ENCODE measurements around the gene ZNF385C.

Gene ZNF385C

GRCh38 chr17:42124256-42124655 is 26.0 kb upstream of the ZNF385C start:
- DNase-seq: no peak

DNA sequence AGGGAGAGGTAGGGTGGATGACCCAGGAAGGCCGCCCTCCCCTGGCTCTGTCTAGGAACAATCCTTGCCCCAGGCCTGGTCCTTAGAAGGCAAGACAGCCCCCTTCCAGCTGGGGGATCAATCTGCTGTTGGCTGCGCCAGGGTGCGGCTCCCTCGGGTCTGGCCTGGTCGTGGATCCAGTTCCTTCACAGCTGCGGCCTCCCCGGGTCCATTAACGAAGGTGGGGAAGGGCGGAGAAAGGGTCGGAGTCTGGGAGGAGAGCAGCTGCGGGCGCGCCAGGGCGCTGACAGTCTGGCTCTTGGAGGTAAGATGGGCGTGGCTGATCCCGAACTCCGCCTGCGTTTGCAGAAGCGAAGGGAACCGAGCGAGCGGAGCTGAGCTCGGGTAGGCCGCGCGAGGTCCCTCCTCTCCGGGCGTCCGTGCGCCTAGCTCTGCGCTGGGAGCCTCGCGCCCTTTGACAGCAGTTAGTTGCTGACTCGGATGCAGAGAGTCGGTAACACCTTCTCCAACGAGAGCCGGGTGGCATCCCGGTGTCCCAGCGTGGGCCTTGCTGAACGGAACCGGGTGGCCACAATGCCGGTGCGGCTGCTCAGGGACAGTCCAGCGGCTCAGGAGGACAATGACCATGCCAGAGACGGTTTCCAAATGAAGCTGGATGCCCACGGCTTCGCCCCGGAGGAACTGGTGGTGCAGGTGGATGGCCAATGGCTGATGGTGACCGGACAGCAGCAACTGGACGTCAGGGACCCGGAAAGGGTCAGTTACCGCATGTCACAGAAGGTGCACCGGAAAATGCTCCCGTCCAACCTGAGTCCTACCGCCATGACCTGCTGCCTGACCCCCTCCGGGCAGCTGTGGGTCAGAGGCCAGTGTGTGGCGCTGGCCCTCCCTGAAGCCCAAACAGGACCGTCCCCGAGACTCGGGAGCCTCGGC is 24.4 kb upstream of the ZNF385C start, which contains the start of gene HSPB9:
HSPB9 (plus strand) TSS at position 434 of the 933 bp plus-strand sequence; CDS start at position 481, 47 bp downstream.
- DNase-seq: no peak

- DNase-seq: peak; percentile 72
Observed at GRCh38 chr17:42120770-42121769, 22.8 kb upstream of the ZNF385C start, which contains the start of gene KAT2A. TSS of gene KAT2A (minus strand) at chr17:42121367. CDS start at chr17:42121304, 63 bp downstream.

DNA sequence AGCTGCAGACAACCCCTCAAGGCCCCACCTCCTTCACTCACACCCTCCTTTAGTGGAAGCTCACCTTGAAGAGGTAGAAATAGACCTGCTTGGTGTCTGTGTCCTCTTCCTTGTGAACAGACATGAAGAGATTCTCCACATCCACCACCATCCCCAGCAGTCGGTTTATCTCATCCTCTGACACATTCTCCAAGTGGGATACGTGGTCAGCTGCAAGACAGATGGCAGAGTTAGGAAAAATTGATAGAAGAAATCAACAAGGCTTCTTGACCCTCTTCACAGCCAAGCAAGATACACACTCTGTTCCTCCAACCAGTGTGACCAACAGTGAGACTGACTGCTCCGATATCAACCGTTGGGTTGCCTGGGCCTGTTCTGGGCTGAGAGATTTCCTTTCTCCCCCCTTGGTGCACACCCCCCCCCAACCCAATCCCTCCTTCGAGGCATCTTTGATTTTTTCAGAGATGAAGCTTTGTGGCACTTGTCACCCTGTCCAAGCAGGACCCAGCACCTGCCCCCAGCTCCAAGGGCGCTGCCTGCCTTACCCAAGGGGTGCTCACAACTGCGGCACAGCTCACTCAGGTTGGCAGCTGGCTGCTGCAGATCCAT is 22.0 kb upstream of the ZNF385C start:
- DNase-seq: no peak

DNA sequence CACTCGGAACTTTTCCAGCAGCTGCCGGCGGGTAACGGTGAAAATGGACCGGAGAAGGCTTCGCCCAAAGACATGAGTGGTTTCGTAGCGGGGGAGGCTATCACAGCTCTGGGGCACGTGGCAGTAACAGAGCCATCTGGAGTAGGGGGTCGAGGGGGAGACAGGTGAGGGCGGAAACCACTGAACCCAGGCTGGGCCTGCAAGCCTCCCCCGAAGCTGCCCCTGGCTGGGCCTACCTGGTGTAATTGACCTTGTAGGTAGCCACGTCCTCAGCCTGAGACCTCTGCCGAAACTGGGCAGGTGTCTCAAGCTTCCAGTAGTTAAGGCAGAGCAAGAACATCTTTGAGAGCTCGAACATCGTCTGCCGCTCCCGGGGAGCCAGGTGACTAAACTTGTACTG is 21.0 kb upstream of the ZNF385C start:
- DNase-seq: no peak

DNA sequence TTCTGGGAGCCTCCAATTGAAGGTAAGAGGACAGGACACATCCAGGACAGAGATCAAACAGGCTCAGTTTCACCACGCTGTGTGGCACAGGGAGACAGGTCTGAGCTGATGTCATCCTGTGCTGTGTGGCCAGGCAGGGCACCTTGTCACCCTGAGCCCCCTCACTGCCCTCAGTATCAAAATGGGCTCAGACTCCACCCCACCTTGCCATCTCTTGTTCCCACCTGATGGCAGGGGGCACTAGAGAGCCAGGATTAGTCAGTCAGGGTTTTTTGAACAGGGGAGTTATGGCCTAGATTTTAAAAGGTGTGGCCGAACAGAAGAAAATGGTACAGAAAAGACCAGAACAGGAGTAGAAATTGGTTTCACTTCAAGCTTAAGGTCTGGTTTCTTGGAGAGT is 20.3 kb upstream of the ZNF385C start:
- peak; percentile 4 for DNase-seq

DNA sequence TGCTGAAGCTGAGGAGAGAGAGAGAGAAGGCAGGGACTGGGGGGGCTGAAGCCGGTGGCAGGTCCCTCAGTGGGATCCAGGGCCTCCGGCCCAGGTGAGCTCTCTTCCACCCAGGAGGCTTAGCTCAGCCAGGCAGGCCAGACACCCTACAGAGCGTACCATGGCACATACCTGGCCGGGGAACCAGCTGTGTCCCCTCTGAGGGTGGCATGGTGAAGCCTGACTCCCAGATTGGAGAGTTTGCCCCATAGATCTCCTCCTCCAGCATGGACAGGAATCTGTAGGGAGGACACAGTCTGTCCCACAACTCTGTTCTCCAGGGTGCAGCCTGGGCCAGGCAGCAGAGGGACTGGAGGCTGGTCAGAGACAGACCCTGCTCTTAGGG is 19.8 kb upstream of the ZNF385C start:
- DNase-seq: no peak

DNA sequence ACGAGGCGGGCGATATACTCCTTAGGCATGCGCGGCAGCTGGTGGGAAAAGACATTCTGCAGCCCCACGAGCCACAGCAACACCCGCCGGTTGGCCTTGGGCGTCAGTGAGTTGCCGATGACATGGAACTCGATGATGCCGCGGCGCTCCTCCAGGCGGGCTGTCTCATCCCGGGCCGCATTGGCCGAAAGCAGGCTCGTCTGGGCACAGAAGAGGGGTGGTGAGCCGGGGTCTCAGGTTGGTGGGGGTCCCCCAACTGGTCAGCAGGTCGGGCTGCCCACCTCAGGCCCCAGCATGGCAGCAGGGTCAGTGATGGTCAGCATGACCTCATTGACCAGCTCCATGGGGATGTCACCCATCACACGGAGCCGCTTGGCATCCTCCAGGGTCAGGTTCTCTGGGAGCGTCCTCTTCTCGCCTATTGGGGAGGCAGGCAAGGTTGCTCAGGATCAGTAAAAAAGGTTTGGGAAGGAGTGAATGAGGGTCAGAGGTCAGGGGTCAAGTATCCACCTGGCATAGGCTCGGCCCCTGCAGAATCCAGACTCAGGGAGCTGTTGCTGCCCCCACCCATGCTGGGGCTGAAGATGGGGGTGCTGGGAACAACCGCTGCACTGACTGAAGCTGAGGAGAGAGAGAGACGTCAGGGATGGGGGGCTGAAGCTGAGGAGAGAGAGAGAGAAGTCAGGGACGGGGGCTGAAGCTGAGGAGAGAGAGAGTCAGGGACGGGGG is 19.3 kb upstream of the ZNF385C start:
- DNase-seq: no peak

- DNase-seq: peak; percentile 61
Observed at GRCh38 chr17:42116705-42117396, 18.6 kb upstream of the ZNF385C start.

DNA sequence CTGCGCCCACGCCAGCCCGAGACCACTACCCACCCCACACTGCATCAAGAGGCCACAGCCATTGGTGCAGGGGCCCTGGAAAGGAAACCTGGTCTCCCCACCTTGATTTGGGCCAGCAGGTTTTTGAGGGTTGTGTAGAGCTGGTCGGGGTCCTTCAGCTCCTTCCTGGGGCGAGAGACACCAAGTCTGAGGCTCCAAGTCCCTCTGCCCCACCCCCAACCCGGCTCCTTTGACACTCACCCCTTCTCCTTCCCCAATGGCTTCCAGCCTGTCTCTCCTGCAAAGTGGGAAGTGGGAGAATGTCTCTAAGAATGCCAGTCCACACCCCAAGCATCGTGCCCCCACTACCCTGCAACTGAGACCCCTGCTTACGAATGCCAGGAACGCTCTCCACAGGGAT is 15.8 kb upstream of the ZNF385C start:
- no peak for DNase-seq

GRCh38 chr17:42113293-42114069 is 15.2 kb upstream of the ZNF385C start:
- DNase-seq: no peak

DNA sequence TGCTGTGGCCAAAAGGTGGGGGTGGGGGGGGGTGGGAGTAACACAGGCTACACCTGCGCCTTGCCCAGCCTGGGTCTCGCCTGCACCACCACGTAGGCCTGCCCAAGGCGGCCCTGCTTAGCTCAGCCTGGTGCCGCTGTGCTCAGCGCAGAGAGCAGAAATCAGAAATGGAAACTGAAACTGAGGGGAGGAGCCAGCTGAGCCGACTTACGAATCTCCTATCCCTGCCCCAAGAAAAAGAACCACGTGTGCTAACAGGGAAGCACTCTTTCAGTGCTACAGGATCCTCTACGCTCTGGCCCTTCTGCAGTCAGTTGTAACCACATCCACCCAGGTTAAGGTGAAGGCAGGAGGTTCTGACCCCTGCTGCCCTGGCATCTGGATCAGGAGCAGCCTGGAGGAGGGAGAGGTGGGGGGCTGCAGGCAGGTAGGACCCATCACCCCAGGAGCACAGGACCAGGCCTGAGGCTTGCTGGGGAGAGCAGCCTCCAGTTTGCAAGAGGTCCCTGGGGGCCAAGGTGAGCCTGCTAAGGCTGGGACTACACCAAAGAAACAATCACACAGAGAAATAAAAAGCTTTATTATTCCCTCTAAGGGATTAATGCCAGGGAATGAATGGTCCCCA is 14.4 kb upstream of the ZNF385C start, which contains the start of gene DHX58:
DHX58 (minus strand) TSS at position 163 of the 625 bp plus-strand sequence. CDS start 822 bp downstream, outside the sequence.
- no peak for DNase-seq

DNA sequence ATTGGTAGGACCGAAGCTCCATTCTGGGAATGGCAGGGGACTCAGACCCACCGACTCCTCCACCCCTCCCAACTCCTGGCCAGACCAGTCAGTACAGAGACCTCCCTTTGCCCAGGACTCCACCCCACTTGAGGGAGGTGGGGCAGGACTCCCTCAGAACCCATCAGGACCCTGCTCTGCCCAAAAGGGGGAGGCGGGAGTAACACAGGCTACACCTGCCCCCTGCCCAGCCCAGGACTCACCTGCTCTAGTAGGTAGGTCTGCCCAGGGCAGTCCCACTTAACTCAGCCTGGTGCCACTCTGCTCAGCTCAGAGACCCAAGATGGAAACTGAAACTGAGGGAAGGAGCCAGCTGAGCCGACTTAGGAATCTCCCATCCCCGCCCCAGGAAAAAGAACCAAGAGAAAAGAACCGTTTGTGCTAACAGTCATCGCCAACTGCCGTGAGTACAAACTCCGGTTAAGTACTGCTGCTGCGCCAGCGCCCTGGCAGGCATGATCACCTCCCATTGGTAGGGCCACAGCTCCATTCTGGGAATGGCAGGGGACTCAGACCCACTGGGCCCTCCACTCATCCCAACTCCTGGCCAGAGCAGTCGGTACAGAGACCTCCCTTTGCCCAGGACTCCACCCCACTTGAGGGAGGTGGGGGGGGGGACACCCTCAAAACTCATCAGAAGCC is 13.7 kb upstream of the ZNF385C start:
- no peak for DNase-seq

- DNase-seq: no peak
Observed at GRCh38 chr17:42111265-42111636, 13.0 kb upstream of the ZNF385C start.

DNA sequence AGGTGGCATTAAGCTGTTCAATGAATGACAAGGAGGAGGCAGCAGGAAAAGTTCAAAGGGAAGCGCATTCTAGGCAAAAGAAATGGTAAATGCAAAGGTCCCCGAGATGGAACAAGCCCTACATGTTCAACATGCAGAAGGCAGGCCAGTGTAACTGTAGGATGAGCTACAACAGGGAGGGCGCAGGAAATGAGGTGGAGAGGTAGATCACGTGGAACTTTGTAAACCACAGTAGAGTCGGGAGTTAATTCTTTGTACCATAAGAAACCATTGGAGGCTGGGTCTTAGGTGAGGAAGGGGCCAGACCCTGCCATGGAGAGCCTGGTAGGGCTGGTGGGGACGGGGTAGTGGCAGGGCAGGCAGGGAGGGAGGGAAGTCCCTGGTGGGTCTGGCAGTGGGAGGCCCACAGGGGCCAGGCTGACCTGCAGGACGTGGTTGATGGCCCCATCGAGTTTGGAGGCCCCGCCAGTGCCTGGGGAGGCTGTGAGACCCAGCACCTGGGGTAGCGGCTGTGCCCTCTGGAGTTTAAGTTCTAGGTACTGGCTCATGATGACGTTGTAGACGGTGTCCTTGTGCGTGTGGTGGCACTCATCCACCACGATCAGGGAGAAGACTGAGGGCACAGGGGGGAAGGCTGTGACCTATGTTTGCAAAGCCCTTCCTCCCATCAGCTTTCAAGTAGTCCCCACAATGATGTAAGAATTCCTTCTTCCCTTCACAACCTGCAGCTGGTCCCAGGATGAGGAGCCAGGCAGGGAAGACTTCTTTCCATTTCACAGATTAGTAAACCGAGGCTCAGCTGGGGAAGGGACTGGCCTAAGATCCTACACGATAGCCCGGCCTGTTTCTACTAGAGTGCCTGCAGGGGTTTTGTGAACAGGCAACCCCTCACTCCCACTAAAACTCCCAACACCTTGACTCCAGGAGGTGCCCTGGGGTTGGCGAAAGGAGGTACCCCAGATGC is 12.3 kb upstream of the ZNF385C start:
- no peak for DNase-seq

DNA sequence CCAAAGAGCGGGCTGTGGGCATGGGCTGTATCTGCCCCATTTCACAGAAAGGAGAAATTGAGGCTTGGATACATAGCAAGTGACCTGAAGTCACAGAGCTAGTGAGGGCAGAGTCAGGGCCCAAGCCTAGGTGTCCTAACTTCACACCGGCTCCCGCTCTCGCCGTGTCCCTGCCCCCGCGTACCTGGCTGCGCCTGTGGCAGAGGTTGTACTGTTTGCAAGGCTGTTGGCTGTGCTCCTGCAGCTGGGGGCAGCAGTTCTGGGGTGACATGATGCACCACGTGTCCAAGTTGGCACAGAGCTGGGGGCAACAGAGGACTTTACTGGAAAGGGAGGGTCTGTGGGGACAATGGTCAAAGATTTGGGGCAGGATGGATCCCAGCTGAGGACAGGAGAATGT is 10.8 kb upstream of the ZNF385C start:
- no peak for DNase-seq

DNA sequence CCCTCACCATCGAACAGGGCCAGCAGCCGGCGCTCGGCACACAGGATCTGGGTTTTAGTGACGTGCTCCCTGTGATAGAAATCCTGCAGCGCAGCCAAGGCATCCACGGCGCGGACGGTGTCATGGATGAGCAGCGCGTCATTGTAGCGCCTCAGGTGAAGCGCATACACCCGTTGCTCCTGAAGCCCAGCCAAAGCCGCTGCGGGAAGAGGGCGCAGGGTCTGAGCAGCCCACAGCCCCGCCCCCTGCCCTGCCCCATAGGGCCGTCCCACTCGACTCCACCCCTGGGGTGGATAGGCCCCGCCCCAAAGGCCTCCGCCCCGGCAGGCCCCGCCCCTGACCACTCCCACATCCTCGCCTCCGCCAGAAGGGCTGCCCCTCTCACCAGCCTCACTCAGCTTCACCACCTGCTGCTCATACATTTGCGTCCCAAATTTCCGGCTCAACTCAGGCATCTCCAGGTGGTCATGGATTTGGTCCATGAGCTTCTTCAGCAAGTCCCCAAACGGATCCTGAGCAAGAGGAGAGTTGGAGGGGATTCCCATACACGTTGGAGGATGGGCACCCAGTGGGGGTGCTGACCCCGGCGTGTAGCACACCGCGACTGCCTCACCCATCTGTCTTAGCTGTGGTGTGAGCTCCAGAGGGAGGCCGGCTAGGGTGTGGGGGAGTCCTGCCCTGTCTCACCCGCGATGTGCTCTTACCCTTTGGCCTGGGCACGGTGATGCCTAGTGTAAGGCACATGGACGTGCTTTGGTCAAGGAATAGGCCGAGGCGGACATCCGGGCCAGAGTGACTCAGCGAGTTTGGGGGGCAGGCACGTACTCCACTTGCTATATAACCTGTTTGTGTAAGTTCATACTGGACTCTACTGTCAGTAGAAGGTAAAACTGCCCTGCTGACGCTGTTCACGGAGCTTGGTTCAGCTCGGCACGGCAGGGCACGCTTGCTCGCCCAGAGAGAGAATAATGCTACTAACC is 9.6 kb upstream of the ZNF385C start:
- DNase-seq: peak; percentile 84

Measured in NCI-H1092 treated with DMSO at 0.1 percent for 48 hours (cell line).